ENCODE data around the gene ENTPD1. TPM values are rescaled to one million over a fixed set of nuclear protein-coding genes. Genes with fewer than 3 reads are reported as not detected.

Gene ENTPD1
- total RNA-seq, 1 experiment from 2014 or later = not detected

DNA sequence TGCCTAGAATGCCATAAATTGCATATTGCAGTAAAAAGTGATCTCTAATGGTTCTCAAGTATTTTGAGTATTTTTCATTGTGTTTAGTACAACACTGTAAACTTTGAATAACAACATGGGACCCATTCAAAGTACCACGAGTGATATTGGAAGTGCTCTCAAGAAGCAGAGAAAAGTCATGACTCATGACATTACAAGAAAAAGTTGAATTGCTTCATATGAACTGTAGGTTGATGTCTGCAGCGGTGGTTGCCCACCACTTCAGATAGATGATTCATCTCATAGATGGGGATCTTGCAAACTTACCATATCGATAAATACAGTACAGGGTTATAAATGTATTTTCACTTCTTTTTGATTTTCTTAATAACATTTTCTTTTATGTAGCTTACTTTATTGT lies 33.9 kb downstream of the ENTPD1 start:
- no peak overlapping the region for H3K4me3 ChIP-seq
- no peaks in the 10 kb centered on the region for H3K36me3 ChIP-seq (ENCODE audit: low read depth)
- ChIA-PET CTCF (no interaction called here), POLR2A (ENCODE audit: unreplicated experiment) (no interaction called here)
- no peak for DNase-seq
- H3K27me3 ChIP-seq (ENCODE audit: insufficient read depth, low read depth) = no peaks in the 10 kb centered on the region
- TF ChIP-seq, protein P1, sequence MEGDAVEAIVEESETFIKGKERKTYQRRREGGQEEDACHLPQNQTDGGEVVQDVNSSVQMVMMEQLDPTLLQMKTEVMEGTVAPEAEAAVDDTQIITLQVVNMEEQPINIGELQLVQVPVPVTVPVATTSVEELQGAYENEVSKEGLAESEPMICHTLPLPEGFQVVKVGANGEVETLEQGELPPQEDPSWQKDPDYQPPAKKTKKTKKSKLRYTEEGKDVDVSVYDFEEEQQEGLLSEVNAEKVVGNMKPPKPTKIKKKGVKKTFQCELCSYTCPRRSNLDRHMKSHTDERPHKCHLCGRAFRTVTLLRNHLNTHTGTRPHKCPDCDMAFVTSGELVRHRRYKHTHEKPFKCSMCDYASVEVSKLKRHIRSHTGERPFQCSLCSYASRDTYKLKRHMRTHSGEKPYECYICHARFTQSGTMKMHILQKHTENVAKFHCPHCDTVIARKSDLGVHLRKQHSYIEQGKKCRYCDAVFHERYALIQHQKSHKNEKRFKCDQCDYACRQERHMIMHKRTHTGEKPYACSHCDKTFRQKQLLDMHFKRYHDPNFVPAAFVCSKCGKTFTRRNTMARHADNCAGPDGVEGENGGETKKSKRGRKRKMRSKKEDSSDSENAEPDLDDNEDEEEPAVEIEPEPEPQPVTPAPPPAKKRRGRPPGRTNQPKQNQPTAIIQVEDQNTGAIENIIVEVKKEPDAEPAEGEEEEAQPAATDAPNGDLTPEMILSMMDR (conservative IDR thresholded peaks at IDR 0.05) = no peak
- no peak for TF ChIP-seq EZH2 (IDR thresholded peaks at IDR 0.05; ENCODE audit: low read depth)
- no peak overlapping the region for H2AFZ ChIP-seq
- H3K4me1 ChIP-seq (replicated peaks; ENCODE audit: insufficient read depth) = peaks cover 7% of the 10 kb centered on the region; the same call in 1 of the 2 replicates
- intact Hi-C loops (cut with micrococcal nuclease; ENCODE audit: unreplicated experiment) = no loop called here
- no peak overlapping the region for H3K4me2 ChIP-seq
- no peaks in the 10 kb centered on the region for H3K79me2 ChIP-seq (ENCODE audit: low read depth)
- H3K9me2 ChIP-seq (ENCODE audit: insufficient read depth) = no peaks in the 10 kb centered on the region
- no TSS peak for BruUV-seq (replicated peaks)
- no peaks in the 10 kb centered on the region for H3K9me3 ChIP-seq (ENCODE audit: insufficient read depth, low read depth)
- no peaks in the 10 kb centered on the region for H4K20me1 ChIP-seq (ENCODE audit: insufficient read depth)
- H3F3A ChIP-seq (ENCODE audit: insufficient read depth, low read depth) = no peaks in the 10 kb centered on the region
- H3K27ac ChIP-seq = no peak overlapping the region

DNA sequence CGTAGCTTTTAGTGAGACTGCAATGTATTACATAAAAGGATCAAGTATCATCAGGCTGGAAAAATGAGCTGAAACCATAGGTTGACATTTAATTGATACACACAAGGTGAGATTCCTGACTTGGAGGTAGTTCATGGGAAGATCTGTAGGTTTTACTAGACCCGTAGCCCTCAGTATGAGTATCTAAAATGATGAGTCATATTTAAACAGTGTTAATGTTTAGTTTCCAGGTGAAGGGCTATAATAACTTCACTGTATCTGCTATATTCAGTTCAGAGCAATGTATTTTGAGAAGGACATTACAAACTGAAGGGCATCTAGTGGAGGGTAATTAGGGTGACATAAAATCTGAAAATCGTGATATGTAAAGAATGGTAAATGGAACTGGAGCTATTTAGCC lies 35.0 kb downstream of the ENTPD1 start:
- Histone ChIP-seq H3K9me2 (ENCODE audit: insufficient read depth) (no peaks in the 10 kb centered on the region), H3K4me1 (replicated peaks; ENCODE audit: insufficient read depth) (peaks cover 7% of the 10 kb centered on the region; the same call in 1 of the 2 replicates), H3F3A (ENCODE audit: insufficient read depth, low read depth) (no peaks in the 10 kb centered on the region), H4K20me1 (ENCODE audit: insufficient read depth) (no peaks in the 10 kb centered on the region), H3K27me3 (ENCODE audit: insufficient read depth, low read depth) (no peaks in the 10 kb centered on the region), H3K9me3 (ENCODE audit: insufficient read depth, low read depth) (no peaks in the 10 kb centered on the region), H2AFZ (no peak overlapping the region), H3K27ac (no peak overlapping the region), H3K36me3 (ENCODE audit: low read depth) (no peaks in the 10 kb centered on the region), H3K4me3 (no peak overlapping the region), H3K79me2 (ENCODE audit: low read depth) (no peaks in the 10 kb centered on the region), H3K4me2 (no peak overlapping the region)
- CTCF ChIA-PET = no interaction called here
- intact Hi-C loops (cut with micrococcal nuclease; ENCODE audit: unreplicated experiment) = no loop called here
- POLR2A ChIA-PET (ENCODE audit: unreplicated experiment) = no interaction called here
- peak in 1 of 2 experiments; percentile 31 for DNase-seq
- no peak for TF ChIP-seq EZH2 (IDR thresholded peaks at IDR 0.05; ENCODE audit: low read depth)
- TF ChIP-seq, protein P1 (conservative IDR thresholded peaks at IDR 0.05) = no peak
- BruUV-seq (replicated peaks) = no TSS peak

DNA sequence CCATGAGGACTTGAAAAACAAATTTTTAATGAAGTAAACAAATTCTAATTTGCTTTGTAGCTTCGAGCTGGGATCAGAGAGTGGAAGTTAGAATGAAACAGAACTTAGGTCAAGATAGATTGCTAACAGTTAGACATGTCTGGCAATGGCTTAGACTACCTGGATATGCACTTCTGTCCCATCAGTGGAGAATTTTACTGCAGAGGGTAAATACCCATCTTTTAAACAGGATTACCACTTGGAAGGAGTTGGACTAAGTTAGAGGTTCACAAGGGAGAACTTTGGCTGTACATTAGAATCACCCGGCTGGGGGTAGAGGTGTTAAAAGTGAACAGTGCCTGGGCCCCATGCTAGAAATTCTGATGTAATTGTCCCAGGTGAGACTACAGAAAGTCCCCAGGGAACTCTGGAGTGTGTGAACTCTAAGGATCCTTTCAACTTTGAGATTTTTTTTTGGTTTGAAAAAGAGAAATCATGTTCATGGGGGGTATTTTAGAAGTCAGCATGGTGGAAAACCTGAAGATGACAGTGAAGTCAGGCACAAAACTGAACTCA lies 35.5 kb downstream of the ENTPD1 start:
- CTCF ChIA-PET = no interaction called here
- Histone ChIP-seq H3K9me3 (ENCODE audit: insufficient read depth, low read depth) (no peaks in the 10 kb centered on the region), H3F3A (ENCODE audit: insufficient read depth, low read depth) (no peaks in the 10 kb centered on the region), H3K9me2 (ENCODE audit: insufficient read depth) (no peaks in the 10 kb centered on the region), H2AFZ (no peak overlapping the region), H3K4me2 (no peak overlapping the region), H4K20me1 (ENCODE audit: insufficient read depth) (no peaks in the 10 kb centered on the region), H3K27me3 (ENCODE audit: insufficient read depth, low read depth) (no peaks in the 10 kb centered on the region), H3K27ac (no peak overlapping the region), H3K79me2 (ENCODE audit: low read depth) (no peaks in the 10 kb centered on the region), H3K4me1 (replicated peaks; ENCODE audit: insufficient read depth) (peaks cover 7% of the 10 kb centered on the region; the same call in 1 of the 2 replicates), H3K4me3 (no peak overlapping the region), H3K36me3 (ENCODE audit: low read depth) (no peaks in the 10 kb centered on the region)
- TF ChIP-seq EZH2 (IDR thresholded peaks at IDR 0.05; ENCODE audit: low read depth) = no peak
- TF ChIP-seq, protein P1 (conservative IDR thresholded peaks at IDR 0.05) = no peak
- intact Hi-C loops (cut with micrococcal nuclease; ENCODE audit: unreplicated experiment) = no loop called here
- POLR2A ChIA-PET (ENCODE audit: unreplicated experiment) = no interaction called here
- BruUV-seq (replicated peaks) = no TSS peak
- no peak for DNase-seq
